ENCODE measurements around the gene TBC1D22A.

The TBC1D22A gene

GRCh38 chr22:46769706-46770105, 7.3 kb downstream of the TBC1D22A start:
- H3K9me3 ChIP-seq (ENCODE audit: insufficient read depth, low read length): no peaks in the 10 kb centered on the region
- H4K20me1 ChIP-seq (ENCODE audit: insufficient read depth, low read length): no peaks in the 10 kb centered on the region
- H3K36me3 ChIP-seq (replicated peaks; ENCODE audit: low read depth, low read length): peaks cover 23% of the 10 kb centered on the region
- H3K4me3 ChIP-seq (ENCODE audit: low read length): peak overlapping the region; percentile 65
- peak overlapping the region; percentile 94 for H3K27ac ChIP-seq (ENCODE audit: low read length)
- H2AFZ ChIP-seq (ENCODE audit: low read depth, low read length): no peak overlapping the region
- H3K27me3 ChIP-seq (ENCODE audit: low read depth, low read length): no peaks in the 10 kb centered on the region
- peaks cover 80% of the 10 kb centered on the region for H3K79me2 ChIP-seq (ENCODE audit: low read length)
- peak overlapping the region; percentile 77 for H3K9ac ChIP-seq (ENCODE audit: low read length)
- peaks cover 85% of the 10 kb centered on the region for H3K4me1 ChIP-seq (ENCODE audit: low read length)
- H3K4me2 ChIP-seq (ENCODE audit: low read length): peak overlapping the region; percentile 66
- no peak for TF ChIP-seq CTCF (IDR thresholded peaks at IDR 0.05; ENCODE audit: low read depth, low read length)
- no peak for TF ChIP-seq EZH2phosphoT487 (IDR thresholded peaks at IDR 0.05; ENCODE audit: low read depth)

- Histone ChIP-seq H3K4me2 (ENCODE audit: low read length) (peak overlapping the region; percentile 66), H3K79me2 (ENCODE audit: low read length) (peaks cover 80% of the 10 kb centered on the region), H3K9me3 (ENCODE audit: insufficient read depth, low read length) (no peaks in the 10 kb centered on the region), H3K4me1 (ENCODE audit: low read length) (peaks cover 85% of the 10 kb centered on the region), H3K27me3 (ENCODE audit: low read depth, low read length) (no peaks in the 10 kb centered on the region), H3K27ac (ENCODE audit: low read length) (peak overlapping the region; percentile 94), H4K20me1 (ENCODE audit: insufficient read depth, low read length) (no peaks in the 10 kb centered on the region), H3K36me3 (replicated peaks; ENCODE audit: low read depth, low read length) (peaks cover 18% of the 10 kb centered on the region), H3K4me3 (ENCODE audit: low read length) (peak overlapping the region; percentile 65), H3K9ac (ENCODE audit: low read length) (peak overlapping the region; percentile 77), H2AFZ (ENCODE audit: low read depth, low read length) (no peak overlapping the region)
- TF ChIP-seq EZH2phosphoT487 (IDR thresholded peaks at IDR 0.05; ENCODE audit: low read depth) (no peak), CTCF (IDR thresholded peaks at IDR 0.05; ENCODE audit: low read depth, low read length) (no peak)
Observed at GRCh38 chr22:46770151-46770641, 7.7 kb downstream of the TBC1D22A start.

GRCh38 chr22:46770726-46771125, 8.3 kb downstream of the TBC1D22A start:
- Histone ChIP-seq H3K27ac (ENCODE audit: low read length) (peak overlapping the region; percentile 94), H3K4me3 (ENCODE audit: low read length) (peak overlapping the region; percentile 65), H4K20me1 (ENCODE audit: insufficient read depth, low read length) (no peaks in the 10 kb centered on the region), H3K4me2 (ENCODE audit: low read length) (peak overlapping the region; percentile 66), H3K27me3 (ENCODE audit: low read depth, low read length) (no peaks in the 10 kb centered on the region), H3K4me1 (ENCODE audit: low read length) (peaks cover 88% of the 10 kb centered on the region), H3K9me3 (ENCODE audit: insufficient read depth, low read length) (no peaks in the 10 kb centered on the region), H2AFZ (ENCODE audit: low read depth, low read length) (no peak overlapping the region), H3K79me2 (ENCODE audit: low read length) (peaks cover 80% of the 10 kb centered on the region), H3K36me3 (replicated peaks; ENCODE audit: low read depth, low read length) (peaks cover 20% of the 10 kb centered on the region), H3K9ac (ENCODE audit: low read length) (peak overlapping the region; percentile 77)
- no peak for TF ChIP-seq CTCF (IDR thresholded peaks at IDR 0.05; ENCODE audit: low read depth, low read length)
- no peak for TF ChIP-seq EZH2phosphoT487 (IDR thresholded peaks at IDR 0.05; ENCODE audit: low read depth)

- Histone ChIP-seq H4K20me1 (ENCODE audit: insufficient read depth, low read length) (peaks cover 8% of the 10 kb centered on the region; the same call in 1 of the 2 replicates), H3K79me2 (ENCODE audit: low read length) (peaks cover 80% of the 10 kb centered on the region), H3K27ac (ENCODE audit: low read length) (peak overlapping the region; percentile 98), H3K36me3 (replicated peaks; ENCODE audit: low read depth, low read length) (peaks cover 27% of the 10 kb centered on the region), H3K4me1 (ENCODE audit: low read length) (peaks cover 91% of the 10 kb centered on the region), H3K4me2 (ENCODE audit: low read length) (peak overlapping the region; percentile 95), H3K4me3 (ENCODE audit: low read length) (peak overlapping the region; percentile 69), H3K9me3 (ENCODE audit: insufficient read depth, low read length) (no peaks in the 10 kb centered on the region), H3K27me3 (ENCODE audit: low read depth, low read length) (no peaks in the 10 kb centered on the region), H3K9ac (ENCODE audit: low read length) (peak overlapping the region; percentile 83), H2AFZ (ENCODE audit: low read depth, low read length) (no peak overlapping the region)
- TF ChIP-seq EZH2phosphoT487 (IDR thresholded peaks at IDR 0.05; ENCODE audit: low read depth) (no peak), CTCF (IDR thresholded peaks at IDR 0.05; ENCODE audit: low read depth, low read length) (no peak)
Observed at GRCh38 chr22:46773076-46773475, 10.6 kb downstream of the TBC1D22A start.

All from OCI-LY3 (cell line).